Epidermal melanocyte (primary cell): ENCODE results near the gene PDIA5.
"Not testable (repeated sequence)": the region's sequence is repeated elsewhere in the genome, so short reads cannot be mapped to it uniquely, and the experiment has no call there.

ENCODE experiments used
- DNase-seq: peaks from one replicate; pipeline ENCODE4 v3.0.0; 2011; ENCODE audit warnings: low spot score; ENCODE audit not compliant: insufficient read length

PDIA5 gene

DNA sequence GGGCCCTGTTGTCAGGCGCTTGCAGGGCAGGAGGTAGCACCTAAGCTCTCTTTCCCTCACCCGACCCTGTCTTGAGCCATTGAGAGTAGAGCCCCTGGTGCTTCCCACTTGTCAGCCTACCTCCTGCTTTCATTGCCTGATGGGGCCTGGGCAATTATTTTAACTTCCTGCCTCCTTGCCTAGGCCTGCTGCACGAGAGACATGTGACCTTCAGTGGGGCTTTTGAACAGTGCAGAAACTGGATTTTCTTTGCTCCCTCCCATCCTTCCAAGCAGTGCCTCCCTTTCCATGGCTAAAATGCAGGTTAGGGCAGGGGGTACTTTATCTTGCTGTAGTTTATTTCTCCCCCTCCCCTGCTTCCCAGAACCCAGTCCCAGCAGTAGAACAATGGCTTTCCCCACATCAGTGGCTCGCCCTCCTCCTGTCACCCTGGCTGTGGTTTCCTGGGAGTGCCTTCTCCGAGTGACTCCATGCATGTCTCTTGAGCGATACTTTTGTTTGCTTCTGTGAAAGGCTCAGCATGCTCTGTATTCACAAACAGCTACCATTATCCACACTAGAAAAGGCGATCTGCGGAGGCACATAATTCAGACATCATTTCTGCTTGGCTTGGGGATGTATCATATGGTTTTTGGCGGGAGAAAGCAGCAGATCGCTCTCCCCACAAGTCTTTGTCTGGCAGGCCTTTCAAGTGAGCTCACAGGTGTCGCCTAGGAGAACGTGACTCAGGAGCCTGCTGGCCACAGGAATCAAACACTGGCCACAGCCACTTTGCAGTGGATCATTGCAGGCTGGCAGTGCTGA lies 24.1 kb downstream of the PDIA5 start:
- no peak for DNase-seq

DNA sequence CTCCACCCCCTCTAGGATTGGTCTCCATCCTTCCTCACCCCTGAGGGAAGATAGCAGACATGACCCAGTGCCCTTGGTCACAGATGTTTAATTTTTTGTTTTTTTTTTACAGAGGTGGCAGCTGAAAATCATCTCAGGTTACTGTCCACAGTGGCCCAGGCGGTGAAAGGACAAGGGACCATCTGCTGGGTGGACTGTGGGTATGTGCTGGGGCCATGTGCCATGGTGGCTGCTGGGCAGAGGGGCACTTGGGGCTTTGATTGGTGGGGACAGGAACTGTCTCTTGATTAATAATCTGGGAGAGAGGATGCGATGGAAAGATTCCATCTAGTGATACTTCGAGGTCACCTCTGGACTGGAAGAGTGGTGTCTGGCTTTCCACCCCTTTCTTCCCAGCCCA lies 25.4 kb downstream of the PDIA5 start:
- no peak for DNase-seq

DNA sequence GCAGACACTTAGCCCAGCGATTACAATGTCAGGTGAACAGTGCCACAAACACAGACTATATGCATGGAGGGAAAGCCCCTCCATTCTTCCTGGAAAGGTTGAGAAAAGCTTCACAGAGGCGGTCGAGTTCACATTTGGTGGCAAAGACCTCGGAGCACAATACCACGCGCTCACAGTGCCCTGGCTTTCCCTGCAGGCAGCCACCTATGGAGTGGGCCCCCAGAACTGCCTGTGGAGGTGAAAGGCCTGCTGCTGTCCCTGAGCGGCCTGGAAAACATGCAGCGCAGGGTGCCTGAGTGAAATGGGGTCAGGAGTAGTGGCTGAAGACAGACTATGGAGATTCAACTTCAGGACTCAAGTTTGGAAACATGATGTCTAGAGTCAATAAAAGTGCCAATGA lies 26.9 kb downstream of the PDIA5 start:
- DNase-seq = no peak

DNA sequence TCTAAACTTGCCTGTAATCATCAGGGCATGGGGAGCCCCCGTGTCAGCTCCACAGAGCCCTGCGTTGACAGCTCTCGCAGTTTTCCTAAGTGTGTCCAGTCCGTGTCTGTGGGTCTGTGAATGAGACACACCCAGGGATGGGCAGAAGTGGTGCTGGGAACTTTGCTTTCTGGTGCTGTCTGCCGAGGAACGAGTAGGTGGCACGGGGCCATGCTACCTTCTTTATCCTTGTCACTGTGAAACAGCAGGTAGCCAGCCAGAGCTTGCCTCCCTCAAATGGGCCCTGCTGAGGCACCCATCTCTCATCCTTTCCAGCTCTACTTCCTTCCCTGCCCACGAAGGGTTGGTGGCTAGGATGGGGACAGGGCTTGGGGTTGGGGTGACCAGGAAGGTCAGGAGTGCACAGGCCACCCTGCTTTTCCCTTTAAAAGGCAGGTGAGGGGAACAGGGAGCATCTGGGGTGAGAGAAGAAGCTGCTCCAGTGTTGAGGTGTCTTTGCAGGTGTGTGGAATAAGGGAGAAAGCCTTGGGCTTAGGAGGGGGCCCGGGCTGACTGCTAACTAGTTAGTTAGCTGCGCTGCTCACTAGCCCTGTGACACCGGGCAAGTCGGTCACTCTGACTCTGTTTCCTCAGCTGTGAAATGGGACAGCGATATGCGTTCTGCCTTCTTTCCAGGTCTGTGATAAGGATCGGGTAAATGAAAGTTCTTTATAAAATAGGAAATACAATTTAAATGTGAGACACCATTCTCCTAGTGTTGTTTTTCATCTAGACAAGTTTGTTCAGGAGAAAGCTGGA lies 27.9 kb downstream of the PDIA5 start:
- no peak for DNase-seq

DNA sequence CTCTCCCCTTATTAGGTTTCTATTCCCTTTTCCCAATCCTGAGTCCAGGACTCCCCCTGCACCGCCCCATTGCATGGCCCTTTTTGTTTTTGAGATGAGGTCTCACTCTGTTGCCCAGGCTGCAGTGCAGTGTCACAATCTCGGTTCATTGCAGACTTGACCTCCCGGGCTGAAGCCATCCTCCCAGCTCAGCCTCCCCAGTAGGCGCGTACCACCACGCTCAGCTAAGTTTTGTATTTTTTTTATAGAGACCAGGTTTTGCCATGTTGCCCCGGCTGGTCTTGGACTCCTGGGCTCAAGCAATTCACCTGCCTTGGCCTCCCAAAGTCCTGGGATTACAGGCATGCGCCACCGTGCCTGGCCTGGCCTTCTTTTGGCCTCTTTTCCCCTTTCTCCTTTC lies 29.3 kb downstream of the PDIA5 start:
- no peak for DNase-seq

DNA sequence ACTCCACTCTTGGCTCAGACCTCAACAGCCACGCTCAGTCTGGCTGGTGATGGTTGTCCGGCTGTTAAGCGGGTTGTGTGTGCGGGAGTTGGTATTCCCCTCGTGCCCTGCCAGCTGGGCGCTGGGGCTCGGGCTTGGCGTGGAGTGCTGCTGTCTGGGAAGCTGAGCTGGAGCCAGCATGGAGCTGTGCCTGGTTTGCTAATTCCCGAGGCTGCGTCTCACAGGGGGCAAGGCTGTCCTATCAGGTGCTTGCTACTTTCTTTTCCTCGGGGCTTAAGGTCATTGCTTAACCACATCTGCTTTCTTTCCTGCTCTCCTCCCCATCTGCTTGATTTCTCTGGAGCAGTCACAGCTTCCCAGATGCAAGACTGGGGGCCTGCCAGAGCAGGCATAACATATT lies 29.9 kb downstream of the PDIA5 start:
- DNase-seq = no peak

DNA sequence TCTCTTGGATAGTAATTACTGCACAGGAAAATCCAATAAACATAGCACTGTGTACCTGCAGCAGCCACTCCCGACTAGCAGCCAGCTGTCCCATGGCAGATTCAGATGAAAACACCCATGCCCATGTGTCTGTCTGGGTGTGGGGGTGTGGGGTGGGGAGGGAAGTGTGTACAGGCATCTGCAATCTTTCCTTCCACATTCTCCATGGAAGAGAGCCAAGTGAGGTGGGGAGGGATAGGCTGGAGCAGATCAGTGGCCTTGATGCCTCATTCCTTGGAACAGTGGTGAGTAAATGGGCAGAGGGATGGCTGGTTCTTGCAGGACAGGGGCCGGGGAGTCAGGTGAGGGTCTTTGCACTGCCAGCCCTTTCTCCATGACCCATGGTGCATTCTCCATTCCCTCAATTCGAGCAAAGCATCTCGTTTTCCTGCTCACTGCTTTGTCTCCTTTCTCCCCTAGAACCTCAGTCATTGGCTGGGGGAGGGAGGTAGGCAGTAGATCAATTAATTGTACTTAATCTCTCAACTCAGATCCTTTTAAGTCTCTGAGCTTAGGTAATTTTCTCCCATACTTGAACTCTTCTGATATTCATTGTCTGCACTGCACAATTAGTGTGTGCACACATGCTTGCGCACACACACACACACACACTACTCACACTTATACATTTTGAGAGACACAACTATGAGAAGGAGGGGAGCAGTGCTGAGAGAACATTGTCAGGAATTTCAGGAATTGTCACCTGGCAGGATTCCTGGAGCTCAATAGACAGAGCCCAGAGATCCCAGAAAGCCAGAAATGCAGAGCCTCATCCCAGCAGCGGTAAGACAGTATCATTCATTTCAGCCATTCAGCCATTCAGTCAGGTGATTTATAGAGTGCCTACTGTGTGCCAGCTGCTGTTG lies 31.9 kb downstream of the PDIA5 start:
- DNase-seq = no peak

DNA sequence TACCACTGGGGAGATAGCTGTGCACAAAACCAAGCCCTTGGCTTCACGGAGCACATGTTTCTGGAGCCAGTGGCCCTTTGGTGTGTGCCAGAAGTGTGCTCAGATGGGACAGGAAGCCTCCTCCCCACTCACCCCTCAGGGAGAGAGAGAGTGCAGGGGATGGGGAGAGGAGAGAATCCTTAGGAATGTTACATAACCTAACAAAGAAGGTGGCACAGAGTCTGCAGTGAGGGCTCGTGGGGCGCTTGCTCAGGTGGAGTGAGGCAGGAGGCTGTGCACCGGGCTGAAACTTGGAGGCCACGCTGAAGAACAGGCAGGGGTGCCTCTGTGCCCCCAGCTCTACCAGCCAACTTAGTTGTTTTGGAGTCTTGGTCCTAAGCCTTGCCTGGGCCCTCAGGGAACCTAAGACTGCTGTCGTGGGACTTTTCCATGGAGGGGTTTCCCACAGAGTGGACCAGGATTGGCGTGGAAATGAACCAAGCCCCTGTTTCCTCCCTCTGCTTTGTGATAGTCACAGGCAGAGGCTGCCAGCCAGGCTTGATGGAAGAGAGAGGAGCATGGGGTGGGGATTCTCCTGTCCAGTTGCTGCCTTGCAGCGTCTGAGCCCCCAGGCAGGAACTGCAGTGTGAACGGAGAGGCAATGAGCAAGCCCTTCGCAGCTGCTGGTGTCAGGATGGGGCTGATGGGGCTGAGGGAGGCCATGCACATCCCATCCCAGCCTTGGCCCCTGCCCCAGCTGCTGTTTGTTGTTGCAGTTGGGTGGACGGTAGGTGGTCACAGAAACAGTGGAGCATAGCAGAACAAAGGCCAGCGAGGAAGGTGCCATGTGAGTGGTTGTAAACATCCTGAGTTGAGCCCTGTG lies 32.7 kb downstream of the PDIA5 start:
- no peak for DNase-seq

DNA sequence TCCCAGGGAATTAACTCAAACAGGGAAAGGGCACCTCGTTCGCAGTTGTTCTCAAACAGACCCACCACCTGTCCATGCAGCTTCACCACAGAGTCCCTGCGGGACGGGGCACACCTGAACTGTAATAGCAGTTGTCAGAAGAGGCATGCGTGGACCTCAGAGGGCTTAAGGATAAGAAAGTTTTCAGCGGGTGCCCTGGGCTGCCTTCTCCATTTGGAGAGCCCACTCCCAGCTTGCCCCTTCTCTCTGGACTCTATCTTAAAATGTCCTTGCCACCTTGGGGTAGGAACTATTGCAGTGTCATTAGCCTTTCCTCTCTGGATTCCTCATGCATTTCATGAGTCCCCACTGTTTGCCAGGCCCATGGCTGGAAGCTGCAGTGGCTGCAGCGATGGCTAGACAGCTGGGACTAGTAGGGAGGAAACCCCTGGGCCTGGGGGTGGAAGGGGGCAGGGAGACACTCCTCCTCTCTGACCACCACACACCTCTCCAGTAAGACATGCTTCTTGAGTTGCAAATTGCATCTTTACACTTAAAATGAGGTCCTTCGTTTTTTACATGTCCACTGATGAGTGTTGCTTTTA lies 33.5 kb downstream of the PDIA5 start:
- DNase-seq = no peak

DNA sequence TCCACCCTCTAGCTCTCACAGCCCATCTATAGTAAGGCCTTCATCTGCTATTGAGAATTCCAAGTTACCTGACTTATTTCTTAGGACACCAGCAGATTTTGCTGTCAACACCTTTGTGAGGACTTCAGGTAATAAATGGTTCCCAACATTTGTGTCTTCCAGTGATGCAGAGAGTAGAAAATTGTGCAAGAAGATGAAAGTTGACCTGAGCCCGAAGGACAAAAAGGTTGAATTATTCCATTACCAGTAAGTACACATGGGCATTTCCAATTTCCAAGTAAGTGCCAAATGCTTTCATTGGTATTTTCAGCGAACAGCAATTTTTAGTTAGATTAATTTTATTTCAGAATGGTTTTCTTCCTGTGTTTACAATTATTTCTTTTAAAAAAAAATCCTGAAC lies 35.4 kb downstream of the PDIA5 start:
- no peak for DNase-seq

DNA sequence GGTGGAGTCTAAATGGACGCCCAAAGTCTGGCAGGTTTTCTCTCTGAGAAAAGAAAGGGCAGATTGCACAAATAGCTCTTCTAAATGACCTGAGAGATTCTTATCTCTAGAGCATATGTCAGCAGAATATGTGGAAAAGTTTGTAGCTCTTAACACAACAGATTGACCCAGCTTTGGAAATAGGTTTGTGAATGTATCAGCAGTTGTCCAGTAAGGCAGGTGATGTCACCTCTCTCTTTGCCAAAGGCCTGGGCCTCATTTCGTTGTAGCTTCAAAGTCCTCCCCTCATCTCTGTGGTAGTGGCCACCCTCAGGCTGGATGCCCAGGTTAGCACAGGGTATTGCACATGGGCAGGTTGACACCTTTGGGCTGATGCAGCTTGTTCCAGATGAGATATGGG lies 36.0 kb downstream of the PDIA5 start:
- DNase-seq = no peak

DNA sequence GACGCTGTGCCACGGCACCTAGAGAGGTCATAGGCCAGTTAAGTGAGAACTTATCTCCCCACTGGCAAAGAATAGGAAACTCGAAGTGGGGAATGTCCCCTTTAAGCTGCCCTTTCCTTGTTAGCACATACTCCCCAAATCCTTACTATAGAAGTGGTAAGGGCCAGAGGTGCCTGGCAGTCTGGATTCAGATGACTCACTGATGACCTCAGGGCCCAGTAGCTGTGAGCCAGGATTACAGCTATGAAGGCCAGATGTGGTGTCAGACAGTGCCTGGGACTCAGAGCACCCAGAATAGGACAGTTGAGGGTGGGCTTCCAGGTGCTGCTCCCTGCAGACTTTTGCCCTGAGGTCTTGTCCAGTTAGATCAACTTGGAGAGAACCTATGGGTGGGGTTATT lies 37.7 kb downstream of the PDIA5 start:
- no peak for DNase-seq

DNA sequence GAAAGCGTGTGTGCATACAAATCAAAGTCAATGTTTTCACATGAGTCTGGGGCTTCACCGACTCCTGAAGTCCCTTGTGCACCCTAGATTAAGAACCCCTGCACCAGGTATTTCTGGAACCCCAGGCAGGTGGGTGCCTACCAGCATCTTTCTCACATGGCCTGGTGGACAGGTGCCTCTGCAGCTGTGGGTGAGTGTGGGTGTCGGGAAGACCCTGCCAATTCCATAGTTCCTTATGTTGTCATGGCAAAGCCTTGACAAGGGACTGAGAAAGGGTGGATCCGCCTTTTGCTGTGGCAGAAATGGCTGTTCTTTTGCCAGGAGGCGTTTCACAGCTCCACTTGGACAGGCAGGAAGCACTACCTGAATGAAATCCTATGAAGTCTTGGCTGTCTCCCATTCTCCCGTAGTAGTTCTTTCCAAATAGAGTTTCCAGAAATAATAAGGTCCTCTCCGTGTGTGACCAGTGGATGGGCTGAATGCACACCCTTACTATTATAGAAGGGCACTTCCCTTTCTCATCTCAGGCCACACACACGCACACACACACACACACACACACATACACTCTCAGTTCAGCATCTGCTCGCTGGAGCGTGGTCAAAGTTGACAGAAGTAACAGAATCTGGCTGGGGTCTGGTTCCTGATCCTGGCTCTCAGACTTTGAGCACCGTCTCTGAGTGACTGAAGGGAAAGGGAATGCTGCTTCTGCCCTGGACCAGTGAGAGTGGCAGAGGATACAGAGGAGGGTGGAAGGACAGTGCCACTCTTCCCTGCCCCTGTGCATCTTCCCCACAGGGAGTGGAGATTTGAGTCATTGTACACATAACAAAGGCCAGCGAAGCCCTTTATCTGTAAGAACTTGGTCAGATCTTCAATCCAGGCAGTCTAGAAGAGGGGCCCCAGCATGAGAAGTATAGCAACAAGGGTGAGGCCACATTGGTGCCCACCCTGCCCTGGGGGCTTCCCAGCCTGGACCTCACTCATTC lies 38.7 kb downstream of the PDIA5 start:
- no peak for DNase-seq

DNA sequence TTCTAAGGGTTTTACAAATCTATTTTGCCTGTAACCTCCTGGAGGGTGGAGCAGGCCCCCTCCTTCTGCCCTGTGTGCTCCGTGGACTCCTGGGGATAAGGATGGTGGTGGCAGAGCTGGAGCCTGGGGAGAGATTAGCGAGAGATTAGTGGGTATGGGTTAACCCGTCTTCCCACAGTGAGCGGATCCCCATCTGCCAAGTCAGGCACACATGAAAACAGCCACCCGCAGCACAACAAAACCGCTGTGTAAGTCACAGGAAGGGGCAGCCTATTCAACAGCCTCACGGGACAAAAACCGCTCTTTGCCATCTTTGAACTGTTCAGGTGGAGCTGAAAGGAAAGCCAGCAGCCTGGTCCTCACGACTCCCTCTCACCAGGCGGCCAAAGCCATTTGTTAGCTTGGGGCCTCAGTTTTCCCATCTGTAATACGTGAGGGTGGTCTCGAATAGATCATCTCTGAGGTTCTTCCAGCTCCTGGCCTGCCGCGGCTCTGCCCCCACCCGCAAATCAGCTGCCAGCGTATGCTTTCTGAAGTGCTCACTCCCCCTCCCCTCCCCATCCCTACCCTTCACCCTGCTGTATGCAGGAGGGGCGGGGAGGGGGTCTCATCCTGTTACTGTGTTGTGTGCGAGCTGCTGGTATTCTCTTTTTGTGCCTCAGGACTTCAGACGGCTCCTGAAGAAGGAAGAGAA lies 43.6 kb downstream of the PDIA5 start:
- no peak for DNase-seq

DNA sequence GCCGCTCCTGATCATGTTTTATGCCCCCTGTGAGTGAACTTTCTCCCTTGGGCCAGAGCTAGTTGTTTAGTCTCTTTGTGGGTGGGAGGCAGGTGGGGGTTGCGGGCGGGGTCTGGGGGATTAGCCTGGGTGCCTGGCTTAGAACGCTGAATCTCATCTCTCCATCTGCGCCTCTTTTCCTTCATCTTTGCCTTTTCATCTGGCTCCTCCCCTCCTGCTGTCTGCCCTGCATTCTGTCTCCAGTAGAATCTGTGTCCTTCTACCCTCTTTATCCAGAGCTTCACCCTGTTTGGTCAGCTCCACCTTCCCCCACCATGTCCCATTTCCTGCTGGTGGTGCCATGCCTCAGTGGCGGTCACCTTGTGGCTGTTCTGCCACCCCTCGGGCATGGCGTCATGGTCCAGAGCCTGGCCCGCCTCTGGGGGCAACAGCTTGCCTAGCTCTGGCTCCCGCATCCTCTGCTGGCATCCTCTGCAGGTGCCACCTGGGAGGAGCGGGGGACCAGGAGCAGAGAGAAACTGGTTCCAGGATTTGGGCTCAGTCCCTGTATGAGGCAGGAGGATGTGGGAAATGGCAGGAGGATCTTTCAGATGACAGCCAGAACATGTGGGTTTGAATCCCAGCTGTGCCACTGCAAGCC lies 44.3 kb downstream of the PDIA5 start:
- no peak for DNase-seq

DNA sequence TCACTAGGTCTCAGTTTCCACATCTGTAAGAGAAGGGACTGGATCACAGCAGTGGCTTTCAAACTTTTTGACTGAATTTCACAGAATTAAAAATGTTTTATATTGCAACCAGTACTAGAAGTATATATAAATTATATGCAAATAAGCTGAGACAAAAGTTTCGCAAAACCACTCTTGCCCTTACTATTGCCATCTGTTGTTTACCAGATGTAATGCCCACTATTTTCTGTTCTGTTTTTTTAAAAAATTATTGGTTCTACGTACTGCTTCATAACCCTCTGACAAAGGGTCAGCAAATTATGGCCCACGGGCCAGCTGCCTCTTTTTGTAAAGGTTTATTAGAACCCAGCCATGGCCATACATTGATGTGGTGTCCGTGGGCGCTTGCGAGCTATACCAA lies 44.8 kb downstream of the PDIA5 start:
- DNase-seq = no peak

DNA sequence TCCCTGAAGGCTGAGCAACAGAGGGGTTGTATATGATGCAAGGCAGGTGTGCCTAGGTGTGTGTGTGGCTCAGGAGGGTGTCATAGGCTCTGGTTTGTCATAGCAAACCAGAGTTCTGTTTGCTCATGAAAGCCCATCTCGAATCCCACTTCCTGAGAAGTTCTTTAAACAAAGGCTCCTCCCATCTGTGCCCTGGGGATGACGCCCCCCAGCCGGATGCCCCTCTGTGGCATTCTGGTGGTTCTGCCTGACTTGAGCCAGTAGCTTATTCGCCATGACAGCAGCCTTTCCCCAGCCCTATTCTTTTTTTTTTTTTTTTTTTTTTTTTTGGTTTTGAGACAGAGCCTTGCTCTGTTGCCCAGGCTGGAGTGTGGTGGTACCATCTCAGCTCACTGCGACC lies 45.4 kb downstream of the PDIA5 start:
- DNase-seq = no peak

DNA sequence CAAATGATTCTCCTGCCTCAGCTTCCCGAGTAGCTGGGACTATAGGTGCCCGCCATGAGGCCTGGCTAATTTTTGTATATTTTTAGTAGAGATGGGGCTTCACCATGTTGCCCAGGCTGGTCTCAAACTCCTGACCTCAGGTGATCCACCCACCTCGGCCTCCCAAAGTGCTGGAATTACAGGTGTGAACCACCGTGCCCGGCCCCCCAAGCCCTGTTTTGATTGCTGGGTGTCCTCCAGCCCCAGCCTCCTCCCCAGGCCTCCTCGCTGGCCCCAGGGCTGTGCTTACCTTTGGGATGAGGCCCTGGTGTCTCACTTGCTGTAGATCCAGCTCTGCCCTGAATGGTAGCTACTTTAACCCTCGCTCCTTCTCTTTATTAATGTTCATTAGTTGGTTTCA lies 45.8 kb downstream of the PDIA5 start:
- DNase-seq = not testable (repeated sequence)
